Measurements from ENCODE around the gene PNCK.

- no peak for TF ChIP-seq GATA2 (IDR thresholded peaks at IDR 0.05; ENCODE audit: low read depth, low read length)
- TF ChIP-seq GATA3 (IDR thresholded peaks at IDR 0.05; ENCODE audit: low read depth, low read length), result no peak
Observed at GRCh38 chrX:153631346-153631745, 42.3 kb downstream of the PNCK start.

All from SH-SY5Y (cell line).